Stimulated activated CD4-positive, alpha-beta T cell treated with anti-CD3 and anti-CD28 coated beads, Interleukin-1b, Interleukin-23, amount 100 ng/mL, for 4 hours (primary cell): Measurements from ENCODE around the gene CCNK.

ENCODE experiments used
- DNase-seq, 2 donors: peaks; one replicate each; pipeline ENCODE4 v3.0.0-alpha.2; 2020; ENCODE audit warnings: low read depth in 2 of 2

Gene CCNK

GRCh38 chr14:99466758-99467157 is 14.5 kb upstream of the CCNK start:
- DNase-seq = no peak

- DNase-seq = no peak
Measured at GRCh38 chr14:99467336-99468078, 13.7 kb upstream of the CCNK start.

GRCh38 chr14:99468081-99468480 is 13.1 kb upstream of the CCNK start:
- no peak for DNase-seq

- no peak for DNase-seq
Measured at GRCh38 chr14:99468836-99469592, 12.2 kb upstream of the CCNK start.

DNA sequence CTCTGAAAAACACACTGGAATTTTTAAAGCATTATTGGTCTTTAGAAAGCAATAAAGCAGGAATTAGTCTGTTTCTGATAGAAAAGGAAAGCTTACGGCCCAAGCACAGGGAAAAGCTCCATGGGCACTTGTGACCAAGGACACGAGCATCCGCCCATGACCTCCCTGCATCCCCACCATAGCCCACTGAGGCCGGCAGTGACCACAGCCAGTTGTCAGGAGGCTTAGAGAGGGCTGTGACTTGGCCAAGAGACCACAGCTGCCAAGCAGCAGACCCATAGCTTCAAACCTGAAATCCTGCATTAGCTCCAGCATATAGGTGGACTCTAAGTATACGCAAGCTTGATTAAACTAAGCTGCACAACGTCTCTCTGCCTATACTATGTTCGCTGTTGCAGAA is 9.5 kb upstream of the CCNK start:
- no peak for DNase-seq

DNA sequence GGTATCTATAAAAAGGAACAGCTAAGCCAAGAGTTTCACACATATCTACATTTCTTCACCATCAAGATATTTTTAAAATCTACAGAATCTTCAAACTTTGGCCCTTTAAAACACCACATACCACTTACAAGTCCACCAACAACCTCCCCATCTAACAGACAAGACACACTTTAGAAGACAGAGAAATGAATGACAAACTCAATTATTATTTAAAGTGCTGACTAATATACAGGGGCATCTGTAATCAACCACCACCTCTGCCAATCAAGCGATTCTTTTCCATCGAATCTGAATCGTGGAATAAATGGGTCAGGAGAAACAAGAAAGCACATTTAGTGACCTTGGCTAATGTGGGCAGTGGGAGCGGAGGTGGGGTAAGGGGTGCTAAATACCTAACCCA is 8.3 kb upstream of the CCNK start:
- DNase-seq = no peak

- no peak for DNase-seq
Measured at GRCh38 chr14:99473458-99473857, 7.8 kb upstream of the CCNK start.

GRCh38 chr14:99475179-99475578 is 6.0 kb upstream of the CCNK start:
- DNase-seq = no peak

GRCh38 chr14:99475660-99476059 is 5.5 kb upstream of the CCNK start:
- DNase-seq = no peak

DNA sequence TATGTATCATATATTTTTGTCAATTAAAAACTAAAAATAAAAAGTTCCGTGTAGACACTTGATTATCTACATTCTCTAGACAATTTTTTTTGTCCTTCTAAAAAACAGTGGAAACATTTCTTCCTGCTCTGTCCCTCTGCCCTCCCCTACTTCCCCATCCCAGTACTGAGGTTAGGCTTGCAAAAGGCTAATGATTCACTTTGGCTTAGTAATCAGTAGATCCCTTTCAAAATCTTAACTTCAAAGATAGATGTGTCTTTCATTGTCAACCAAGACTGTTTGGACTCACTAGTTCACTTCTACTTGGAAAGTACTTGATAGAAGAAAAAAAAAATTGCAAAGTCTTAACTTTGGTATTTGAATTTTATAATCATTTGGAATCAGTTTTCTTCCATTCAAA is 4.3 kb upstream of the CCNK start:
- DNase-seq = no peak

DNA sequence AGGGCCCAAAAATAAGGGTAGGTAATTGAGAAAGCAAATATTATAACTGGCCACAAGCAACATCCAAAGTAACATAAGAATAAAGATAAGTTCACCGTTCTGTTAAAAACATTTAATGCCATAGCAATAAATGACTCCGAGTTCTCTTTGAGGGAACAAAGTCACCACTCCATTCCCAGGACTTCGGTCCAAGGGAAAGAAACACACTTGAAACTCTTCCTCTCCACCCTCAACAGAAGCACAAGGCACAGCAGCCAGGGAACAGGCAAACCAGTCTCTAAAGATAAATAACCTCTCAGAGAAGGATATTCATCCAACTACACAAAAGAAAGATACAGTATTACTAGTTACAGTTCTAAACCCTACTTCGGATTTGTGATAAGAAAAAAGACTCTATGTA is 3.1 kb upstream of the CCNK start:
- DNase-seq = no peak

DNA sequence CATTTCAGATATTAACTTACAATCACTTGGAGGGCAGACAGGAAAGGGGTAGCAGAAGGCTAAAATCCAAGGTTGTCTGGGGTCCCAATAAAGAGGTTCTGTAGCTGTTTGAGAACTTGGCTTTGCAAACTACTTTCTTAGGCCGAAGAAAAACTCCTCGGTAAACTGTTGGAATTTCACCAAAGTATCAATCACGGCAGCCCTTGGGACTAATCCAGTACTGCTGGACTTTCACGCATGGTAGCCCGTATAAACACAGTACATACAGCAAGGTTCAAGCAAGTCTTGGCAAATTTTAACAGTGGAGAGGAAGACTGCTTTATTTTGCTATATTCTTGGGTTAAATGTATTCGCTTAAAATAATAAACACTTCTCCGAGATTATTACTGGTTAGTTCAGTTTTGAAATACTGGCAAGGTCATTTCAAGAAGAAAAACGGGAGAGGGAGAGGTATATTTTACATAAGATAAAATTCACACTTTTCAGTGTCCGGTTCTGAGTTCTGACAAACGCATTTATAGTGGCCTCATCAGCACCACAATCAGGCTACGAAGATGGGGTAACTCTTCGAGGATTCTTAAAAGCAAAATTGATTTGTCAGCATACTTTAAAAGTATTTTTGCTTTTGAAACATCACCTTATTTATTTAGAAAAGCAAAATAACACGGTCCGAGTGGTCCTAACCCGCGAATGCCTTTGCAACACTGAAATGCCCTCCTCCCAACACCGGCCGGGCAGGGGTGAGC is 1.9 kb upstream of the CCNK start:
- no peak for DNase-seq

DNA sequence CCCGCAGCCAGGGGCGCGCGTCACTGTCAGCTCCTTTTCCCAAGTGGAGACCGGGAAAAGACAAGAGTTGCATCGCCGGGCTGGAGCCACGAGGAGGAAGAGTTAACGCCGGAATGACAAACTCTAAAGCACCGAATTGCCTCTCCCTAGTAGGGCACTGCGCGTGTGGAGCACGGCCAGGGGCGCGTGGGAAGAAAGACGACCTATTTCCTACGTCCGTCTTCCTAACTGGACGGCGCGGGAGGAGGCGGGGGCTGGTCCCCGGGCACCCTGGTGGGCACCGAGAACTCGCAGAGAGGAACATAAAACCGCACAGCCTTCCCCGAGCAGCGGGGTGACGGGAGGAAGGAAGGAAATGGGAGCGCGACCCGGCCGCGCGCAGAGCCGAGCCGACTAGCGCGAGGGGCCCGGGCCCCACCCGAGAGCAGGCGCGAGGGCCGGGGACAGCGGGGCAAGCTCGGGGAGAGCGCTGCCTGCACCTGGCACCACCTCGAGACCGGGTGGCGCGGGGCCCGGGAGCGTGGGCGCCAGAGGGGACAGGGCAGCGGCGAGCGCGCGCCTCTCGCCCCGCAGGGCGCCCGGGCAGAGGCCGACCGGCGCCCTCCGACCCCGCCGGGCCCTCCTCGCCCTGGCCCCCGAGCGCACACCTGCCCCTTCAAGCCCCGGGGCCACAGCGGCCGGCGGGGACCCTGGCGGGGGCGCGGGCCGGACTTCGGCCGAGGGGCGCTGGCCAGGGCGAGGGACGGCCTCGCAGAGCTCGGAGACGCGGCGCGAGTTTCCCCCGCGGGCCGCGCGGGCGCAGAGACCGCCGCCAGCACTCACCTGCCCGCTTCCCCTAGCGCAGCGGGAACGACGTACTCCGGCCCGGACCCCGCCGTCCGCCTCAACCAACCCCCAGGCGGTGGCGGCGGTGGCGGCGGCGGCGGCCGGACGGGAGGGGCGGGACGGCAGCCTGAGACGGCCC is 1.0 kb upstream of the CCNK start, which contains the start of gene SETD3:
SETD3 (minus strand) TSS at position 954 of the 964 bp plus-strand sequence. CDS start 15,054 bp downstream, outside the sequence.
- peak; percentile 1 to 26 for DNase-seq

GRCh38 chr14:99481745-99482099 is 513 bp downstream of the CCNK start:
- no peak for DNase-seq

DNA sequence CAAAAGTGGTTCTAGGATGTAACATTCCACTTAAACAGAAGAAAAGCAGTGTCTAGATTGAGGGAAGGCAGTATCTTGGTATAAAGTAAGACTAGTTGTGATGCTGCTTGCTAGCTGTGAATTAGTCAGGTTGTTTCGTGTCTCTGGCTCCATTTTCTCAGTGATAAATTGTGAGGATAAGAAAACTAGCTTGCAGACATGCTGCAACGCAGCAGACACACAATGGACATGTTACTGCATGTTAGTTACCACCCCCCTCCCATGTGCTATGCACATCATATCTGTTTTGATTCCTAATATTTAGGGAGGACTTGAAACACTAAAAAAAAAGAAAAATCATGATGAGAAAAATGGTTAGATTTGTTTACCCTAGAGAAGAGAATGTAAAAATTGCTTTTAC is 2.9 kb downstream of the CCNK start:
- no peak for DNase-seq

GRCh38 chr14:99497341-99497740 is 16.1 kb downstream of the CCNK start:
- no peak for DNase-seq

GRCh38 chr14:99497894-99498293 is 16.7 kb downstream of the CCNK start:
- no peak for DNase-seq

- DNase-seq = no peak
Measured at GRCh38 chr14:99502989-99503421, 21.8 kb downstream of the CCNK start.

DNA sequence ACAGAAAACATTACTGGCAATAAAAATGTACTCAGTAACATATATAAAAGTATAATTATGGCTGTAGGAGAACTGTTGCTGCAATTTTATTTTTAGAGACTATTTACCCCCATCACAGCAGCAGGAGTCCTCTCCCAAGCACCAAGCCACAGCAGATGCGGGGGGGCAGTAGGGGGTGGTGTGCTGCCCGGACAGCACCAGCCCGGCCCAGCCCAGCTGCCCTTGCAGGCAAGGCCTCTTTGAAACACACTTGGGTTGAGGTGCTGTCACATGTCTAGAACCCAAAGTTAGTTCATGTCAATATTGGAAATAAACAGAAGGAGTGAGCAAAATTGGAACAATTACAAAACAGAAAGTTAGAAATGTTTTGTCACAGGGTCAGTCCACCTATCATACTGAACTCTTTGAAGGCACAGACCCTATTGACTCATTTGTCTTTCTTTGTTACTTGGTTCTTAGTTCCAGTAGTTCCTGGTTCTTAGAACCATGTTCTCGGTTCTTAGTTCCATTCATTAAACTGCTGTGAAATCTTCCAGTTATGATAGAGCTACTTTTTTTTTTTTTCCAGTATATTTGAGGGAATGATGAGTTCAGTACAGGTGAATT is 22.7 kb downstream of the CCNK start:
- DNase-seq = no peak

DNA sequence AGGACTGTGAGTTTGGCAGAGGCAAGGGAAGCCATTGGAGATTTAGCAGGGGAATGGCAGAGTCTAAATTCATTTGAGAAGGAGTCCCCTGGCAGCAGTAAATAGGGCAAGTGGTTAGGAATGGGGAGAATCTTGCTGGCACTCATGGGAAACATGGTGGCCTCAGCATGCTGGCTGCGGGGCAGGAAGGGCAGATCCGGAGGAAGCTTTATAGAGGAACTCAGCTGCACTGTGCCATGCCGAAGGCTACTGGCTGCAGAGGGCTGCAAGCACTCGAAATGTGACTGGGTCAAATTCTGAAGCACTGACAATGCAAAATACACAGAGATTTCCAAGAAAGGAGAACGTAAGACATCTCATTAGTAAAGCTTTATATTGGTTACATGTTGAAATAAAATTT is 23.9 kb downstream of the CCNK start:
- DNase-seq = no peak

DNA sequence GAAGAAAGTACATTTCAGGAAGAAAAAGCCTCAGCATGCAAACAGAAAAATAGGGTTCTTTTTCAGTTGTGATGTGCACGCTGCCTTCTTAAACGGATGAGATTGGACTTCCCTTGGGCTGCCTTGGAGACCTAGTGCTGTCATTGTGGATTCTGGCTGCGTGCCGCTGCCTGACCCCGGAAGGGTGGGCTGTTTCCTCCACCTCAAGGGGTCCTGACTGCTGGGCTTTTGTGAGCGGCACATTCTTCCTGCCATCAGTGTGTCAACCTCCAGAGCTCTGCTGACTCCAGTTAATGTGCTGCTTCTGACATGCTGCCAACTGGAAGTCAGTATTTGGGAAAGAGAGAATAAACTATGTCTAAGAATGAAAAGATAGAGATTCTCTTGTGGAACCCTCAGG is 25.1 kb downstream of the CCNK start:
- no peak for DNase-seq
